RKO (cell line): ENCODE measurements around the gene PHF23.
"Not testable (repeated sequence)": the region's sequence is repeated elsewhere in the genome, so short reads cannot be mapped to it uniquely, and the experiment has no call there.

ENCODE experiments used
- DNase-seq: peaks from one replicate; pipeline ENCODE4 v3.0.0-alpha.2; 2016; ENCODE audit warnings: low spot score

Gene PHF23

DNA sequence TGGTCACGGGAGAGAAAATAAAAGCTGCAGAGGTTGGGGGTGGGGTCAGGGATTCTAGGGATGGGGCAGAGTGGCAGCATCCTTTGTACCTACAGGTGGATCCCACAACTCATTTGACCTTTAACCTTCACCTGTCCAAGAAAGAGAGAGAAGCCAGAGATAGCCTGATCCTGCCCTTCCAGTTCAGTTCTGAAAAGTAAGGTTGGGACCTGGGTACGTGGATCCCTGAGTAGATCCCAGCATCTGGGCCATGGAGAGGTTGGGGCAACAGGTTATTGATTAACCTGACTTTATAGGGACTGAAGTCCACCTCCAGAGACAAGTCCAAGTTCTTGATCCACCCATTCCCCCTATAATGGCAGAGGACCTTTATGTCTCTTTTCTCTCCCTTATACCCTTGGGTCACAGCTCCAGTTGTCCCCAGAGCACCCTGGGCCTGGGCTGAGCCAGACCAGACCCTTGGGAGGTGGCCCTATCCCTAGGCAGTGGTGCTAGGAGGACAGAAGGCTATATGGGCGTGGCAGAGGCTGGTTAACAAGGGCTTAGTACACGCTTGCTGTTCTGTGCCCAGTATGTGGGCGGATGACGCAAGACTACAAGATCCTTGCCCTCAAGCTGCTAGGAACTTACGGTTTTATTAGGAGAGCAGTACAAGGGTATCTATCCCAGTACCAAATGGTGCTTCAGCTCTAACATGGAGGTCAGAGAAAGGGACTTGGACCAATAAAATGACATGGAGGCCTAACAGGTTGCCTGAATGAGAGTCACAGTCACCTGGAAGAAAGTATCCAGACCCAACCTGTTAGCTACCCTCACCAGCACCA, 19.7 kb upstream of the PHF23 start:
- DNase-seq: peak; percentile 57

DNA sequence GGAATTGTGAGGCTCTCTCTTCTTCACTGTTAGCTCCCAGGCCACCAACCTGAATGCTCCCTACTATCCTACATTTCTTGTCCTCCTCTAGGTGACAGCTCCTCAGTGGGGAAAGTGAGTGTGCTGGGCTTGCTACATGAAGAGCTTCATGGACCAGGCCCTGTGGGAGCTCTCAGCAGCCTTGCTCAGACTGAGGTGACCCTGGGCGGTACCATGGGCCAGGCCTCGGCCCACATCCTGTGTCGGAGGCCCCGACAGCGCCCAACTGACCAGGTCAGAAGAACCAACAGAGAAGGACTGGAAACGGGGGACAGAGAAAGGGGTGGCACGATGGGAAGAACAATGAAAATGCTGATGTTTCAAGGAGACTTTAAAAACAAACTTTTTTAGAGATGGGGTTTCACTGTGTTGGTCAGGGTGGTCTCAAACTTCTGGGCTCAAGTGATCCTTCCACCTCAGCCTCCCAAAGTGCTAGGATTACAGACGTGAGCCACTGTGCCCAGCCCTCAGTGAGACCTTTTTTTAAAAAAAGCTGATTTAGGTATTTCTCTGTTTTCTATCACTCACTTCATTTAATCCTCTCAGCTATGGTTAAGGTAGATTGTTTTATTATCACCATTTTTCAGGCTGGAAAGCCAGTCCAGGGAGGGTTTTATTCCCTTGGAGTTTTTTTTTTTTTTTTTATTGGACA, 17.7 kb upstream of the PHF23 start:
- no peak for DNase-seq

DNA sequence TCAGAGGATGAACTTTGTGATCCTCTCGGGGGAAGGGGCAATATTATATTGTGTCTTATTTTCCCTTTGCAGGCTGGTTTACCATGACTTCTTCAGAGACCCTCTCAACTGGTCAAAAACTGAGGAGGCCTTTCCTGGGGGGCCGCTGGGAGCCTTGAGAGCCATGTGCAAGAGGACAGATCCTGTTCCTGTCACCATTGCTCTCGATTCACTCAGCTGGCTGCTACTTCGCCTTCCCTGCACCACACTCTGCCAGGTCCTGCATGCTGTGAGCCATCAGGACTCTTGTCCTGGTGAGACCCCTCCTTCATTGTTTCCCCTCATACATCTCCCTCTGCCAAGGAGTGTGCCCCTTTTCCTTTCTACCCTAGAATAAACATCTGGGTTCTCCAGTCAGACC, 15.3 kb upstream of the PHF23 start:
- no peak for DNase-seq

DNA sequence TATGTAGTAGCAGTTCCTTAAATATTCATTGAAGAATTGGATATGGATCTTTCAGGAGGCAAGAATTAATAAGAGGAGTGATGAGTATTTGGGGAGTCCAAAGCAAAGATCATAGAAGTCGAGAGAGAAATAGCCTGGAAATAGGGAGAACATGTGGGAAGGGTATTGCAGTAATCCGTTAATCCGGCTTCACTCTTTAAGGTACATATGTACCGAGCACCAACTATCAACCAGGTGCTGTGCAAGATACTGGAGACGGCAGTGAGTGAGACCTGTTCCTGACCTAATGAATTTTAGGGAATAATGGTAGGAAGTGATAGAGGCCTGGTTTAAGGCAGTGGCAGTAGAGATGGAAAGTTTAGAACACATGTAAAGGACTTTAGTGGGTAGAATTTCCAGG, 13.8 kb upstream of the PHF23 start:
- DNase-seq: no peak

DNA sequence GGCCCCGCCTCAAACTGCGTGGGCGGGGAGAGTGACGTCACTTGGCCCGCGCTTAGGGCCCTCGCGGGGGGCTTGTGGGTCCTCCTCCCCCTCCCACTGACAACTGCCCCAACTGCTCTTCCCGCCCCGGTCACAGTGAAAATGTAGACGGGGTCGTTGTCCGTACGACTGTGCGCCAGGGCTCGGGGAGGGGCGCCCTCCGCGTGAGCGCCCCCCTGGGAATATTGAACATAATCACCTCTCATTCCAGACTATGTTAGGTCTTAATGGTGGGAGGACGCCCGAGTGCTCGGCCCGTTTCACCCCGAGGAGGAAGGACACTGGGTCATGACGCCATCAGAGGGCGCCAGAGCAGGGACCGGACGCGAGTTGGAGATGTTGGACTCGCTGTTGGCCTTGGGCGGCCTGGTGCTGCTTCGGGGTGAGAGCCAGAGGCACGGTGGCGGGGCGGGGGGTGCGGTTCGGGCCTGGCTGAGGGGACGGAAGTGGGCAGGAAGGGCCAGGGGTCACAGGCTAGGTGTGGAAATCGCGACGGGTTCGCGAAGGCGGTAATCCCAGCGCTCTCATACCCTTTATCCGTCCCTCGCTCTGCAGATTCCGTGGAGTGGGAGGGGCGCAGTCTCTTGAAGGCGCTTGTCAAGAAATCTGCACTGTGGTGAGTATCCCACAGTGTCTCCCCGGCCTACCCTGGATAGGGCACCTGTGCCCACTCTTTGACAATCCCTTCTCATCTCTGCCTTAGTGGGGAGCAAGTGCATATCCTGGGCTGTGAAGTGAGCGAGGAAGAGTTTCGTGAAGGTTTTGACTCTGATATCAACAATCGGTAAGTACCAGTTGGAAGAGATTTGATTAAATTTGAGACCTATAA, 13.2 kb upstream of the PHF23 start, which contains the start of gene ELP5:
TSS of gene ELP5 (plus strand) at position 40 of the 868 bp plus-strand sequence. CDS start at position 376, 336 bp downstream.
- peak; percentile 94 for DNase-seq

DNA sequence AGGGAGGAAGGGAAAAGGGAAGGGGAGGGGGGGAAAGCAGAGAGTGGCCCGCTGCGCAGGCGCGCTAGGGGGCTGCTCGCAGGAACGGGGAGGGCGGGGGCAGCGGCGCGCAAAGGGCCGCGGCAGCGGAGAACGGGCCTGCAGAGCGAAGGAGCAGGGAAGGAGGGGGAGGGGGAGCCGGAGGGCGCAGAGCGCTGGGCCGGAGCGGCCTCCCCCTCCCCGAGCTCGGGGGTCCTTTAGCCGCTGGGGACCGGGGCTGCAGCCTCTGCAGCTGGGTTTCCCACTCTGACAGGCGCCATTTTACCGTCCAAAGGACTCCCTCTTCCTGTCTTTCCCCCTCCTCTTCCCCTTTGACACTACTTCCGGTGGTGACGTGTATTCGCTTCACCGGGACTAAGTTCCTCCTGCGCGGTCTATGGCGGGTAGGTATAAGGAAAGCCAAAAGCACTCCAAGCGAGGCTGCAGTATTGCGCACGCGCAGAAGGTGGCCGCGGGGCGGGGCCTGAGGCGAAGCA, 12.5 kb upstream of the PHF23 start, which contains the start of gene CTDNEP1:
TSS of gene CTDNEP1 (minus strand) at position 74 of the 515 bp plus-strand sequence. CDS start 438 bp downstream, outside the sequence.
- peak; percentile 100 for DNase-seq

DNA sequence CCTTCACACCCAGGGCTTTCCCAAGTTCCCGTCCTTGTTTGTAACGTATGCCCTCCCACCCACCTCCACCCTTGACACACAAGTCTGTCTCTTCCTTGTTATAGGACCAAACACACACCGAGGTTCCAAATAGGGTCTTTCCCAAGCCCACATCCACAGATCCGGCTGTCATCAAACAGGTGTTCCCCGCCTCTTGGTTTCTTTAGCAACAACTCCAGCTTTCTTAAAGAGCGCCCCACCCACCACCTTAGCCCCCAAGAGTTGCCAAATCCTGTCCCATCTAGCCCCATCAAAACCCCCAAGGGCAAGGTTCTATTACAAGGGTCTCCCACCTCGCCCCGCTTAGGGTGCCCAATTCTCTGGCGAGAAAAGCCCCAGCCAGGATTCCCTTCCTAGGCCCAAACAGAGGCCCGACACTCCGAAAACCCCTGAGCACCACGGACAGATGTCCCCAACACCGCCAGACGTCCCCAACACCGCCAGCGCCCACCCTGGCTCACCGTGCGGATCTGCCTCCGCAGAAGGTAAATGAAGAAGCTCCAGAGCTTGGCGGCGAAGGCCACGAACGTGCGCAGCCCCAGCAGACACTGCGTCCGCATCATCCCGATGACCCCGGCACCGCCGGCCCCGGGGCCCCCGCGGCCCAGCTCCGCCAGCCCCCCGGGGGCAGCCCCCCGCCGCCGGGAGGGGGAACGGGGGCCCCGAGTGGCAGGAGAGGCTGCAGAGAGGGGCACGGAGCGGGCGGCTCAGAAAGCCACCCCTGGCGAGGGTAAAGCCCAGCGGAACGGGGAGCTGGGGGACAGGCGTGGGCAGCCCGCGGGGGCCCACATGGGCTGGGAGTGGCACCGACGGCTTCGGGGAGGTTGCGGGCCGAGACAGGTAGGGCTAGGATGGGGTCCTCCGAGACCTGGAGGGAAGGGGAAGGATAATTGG, 11.7 kb upstream of the PHF23 start:
- no peak for DNase-seq

DNA sequence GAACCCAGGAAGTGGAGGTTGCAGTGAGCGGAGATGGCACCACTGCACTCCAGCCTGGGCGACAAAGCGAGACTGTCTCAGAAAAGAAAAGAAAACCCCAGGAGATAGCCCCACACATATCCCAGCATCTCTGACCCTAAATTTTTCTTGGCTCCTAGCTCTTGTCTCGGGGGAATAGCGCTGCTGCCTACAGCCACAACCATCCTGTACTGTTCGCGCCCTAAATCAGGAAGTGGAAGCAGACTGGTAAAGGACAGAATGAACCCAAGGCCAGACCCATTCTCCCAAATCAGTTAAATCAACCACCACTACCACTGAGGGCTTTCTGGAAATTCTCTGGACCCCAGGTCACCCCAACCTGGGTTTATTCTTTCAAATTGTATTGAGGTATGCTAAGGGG, 10.6 kb upstream of the PHF23 start:
- no peak for DNase-seq

DNA sequence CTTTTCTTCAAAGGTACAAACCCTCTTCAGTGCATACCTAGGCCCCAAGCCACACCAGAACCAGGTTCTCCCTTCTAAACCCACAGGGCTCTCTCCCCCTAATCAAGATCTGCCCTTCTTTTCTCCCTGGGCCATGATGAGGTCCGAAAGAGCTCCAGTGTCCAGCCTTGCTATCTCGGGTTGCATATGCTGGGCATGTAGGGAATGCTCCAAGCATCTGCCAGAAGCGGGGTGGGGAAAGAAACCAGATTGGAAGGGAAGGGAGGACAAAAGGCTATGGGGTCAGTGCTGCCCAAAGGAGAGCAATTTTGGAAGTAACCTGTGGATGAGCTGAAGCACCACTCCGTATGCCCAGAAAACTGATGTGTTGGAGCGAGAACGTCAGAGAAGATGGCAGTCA, 10.0 kb upstream of the PHF23 start:
- no peak for DNase-seq

DNA sequence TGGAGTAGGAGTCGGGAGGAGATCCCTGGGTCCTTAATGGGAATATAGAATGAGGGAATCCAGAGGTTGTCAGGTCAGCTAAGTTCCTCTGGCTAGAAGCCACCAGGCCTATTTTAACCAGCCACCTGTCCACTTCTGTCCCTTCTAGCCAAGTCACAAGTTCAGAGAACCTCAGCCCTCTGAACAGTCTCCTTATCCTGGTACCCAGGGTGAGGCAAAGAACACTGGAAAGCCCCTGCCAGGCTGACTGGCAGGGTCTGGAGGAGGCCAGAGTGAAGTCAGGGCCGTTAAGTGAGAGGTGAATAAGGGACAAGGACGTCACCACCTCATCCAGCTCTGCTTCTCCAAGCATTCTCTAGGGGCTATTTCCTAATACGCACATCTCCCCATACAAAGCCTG, 9.5 kb upstream of the PHF23 start:
- DNase-seq: no peak

DNA sequence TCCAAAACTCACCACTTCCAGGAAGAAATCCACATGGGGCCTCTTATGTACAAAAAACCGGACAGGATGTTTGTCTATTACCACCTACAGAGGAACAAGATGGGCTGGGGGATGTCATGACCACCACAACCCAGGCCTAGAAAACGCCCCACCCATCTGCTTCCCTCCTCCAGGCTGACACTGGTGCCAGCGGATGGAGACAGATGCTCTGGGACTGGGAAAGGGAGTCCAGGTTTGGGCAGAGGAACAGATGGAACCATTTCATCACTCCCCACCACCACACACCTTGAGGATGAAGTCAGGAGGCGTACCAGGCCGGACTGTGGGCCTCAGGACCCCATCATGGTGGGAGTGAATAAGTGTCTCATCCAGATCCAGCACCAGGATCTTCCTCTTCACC, 7.5 kb upstream of the PHF23 start:
- DNase-seq: no peak

DNA sequence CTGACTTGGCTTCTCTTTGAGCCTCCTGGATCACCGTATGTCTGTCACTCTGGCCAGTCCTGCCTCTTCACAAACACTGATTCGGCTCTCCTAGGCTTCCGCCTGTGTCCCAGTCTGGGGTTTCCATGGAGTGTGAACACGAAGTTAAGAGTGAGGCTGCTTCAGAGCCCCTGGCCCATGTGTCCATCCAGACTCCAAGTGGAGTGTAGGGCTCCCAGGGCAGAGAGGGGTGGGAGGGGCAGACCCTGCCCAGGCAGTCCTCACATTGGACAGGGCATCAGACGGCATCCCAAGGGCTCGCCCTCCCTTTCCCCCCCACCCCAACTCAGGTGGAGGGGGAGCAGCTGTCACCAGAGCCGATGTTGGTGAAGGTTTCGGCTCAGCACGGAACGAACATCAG, 4.6 kb upstream of the PHF23 start:
- not testable (repeated sequence) for DNase-seq

DNA sequence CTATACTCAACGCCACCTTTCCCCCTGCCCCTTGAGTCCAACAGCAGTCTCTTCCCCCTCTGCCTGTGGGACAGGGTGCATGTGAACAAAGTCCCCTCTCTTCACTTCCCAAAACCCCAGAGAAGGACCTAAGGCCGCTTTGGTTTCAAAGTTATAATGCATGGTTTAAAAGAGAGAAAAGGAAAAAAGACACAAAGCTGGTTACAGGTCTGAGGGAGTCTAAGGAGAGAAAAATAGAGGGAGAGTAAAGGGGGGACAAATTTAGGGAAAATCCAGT, 4.1 kb upstream of the PHF23 start:
- no peak for DNase-seq

DNA sequence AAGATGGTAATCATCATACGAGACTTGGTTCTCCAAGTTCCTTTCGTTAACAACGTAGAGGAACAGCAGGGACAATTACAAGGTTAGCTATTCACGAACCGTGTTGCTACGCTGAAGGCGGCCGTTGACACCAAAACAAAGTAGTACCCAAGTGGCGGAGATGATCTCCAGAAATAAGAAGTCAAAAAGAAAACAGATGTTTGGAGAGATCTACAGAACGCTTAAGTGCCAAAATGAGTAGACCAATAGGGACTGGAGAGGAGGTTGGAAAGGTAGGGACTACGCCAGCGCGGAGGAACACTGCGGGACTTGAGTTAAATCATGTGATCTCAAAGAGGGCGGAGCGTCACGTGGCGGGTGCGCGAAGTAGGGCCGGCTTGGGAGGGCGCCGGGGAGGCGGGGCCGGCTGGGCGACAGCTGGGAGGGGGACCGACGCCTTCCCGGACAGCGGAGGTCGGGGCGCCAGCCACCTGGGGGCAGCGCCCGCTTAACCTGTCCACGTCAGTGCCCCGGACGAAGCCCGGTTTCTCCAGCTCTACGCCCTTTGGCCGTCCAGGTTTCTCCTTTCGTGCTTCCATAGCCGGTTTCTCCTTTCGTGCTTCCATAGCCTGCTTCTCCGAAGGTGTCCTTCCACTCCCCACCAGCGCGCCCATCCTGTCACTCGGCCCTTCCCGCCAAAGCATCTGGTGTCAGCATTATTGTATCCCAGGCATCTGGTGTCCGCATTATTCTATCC, 3.6 kb upstream of the PHF23 start:
- peak; percentile 94 for DNase-seq

DNA sequence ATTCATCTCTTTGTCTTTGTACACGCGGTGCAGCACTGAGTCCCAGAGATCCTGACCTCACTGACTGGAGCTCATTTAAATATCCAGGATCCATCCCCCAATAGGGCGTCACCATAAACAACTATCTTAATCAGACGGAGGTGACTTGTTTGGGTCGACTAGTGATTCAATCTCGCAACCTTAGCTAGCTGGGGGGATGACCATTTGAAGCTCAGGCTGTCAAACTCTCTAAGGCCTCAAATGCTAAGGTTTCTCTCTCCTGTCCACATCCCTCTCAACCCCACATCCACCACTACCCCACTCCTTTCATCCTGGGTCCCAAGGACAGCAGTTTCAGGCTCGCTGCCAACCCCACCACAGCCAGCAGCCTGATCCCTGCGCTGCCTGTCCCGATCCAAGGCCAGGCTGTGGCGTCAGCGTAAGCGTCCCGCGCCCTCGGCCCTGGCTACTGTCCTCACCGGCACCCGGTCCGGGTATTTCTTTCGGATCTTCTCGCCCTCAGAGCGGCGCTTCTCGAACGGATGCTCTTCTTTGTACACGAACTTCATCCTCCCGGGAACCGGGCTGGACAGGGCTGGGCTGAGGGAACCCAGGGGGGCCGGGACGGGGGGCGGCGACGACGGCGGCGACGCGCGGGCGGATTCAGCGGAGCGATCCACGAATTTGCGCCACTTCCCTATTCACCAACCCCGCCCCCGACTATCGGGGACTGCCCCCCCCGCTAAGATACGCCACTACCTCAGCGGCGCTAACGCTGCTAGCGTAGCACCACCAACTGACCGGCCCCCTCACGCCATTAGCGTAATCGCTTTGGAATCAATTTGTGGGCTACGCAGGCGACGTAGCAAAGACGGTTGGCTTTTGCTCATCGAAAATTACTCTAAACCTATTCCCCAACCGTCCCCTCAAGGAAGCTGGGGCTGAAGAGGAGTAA, 2.8 kb upstream of the PHF23 start, which contains the start of gene GABARAP:
TSS of gene GABARAP (minus strand) at position 667 of the 934 bp plus-strand sequence. CDS start at position 548, 119 bp downstream.
- DNase-seq: peak; percentile 98

DNA sequence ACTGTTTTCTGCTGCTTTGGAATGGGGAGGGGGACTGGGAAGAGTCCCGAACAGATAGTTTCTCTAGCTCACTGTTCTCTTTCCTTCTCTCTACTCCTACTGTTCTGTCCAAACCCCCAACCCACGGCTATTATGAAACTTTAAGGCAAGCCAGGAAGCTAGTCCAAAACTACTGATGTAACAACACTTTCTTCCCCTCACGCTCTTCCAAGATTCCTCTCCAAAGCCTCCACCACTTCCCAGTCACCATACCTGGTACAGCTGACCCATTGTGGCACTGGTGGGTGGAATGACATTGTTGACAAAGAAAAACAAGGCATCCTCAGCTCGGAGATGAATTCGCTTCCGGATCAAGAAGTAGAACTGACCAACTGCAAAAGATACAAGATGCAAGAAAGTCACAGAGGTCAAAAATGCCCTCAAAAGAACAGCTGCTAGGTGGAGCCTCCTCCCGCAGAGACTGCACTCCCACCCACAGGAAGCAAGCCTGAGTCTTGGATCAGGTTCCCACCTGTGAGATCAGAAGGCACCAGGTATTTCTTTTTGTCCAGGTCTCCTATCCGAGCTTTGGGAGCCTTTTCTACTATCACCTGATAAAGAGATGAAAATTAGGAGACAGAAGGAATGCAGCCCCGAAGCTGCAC, 2.0 kb upstream of the PHF23 start:
- peak; percentile 58 for DNase-seq

DNA sequence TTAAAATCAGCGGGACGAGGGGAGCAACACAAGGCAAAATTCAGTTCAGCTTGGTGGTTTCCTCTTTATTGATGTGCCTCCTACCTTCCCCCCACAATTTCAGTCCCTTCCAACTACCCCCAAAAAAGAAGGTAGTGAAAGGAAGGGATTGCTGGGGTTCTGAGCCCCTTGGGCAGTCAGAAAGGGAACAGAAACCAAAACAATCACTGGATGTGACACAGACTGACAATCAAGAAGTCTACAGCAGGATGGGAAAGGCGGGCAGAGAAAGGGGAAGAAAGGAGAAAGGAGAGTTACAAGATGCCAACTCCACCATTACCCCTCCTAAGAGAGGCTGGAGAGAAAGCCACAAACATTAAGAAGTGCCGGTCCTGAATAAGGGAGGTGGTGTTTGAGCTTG, 1.1 kb upstream of the PHF23 start:
- no peak for DNase-seq

DNA sequence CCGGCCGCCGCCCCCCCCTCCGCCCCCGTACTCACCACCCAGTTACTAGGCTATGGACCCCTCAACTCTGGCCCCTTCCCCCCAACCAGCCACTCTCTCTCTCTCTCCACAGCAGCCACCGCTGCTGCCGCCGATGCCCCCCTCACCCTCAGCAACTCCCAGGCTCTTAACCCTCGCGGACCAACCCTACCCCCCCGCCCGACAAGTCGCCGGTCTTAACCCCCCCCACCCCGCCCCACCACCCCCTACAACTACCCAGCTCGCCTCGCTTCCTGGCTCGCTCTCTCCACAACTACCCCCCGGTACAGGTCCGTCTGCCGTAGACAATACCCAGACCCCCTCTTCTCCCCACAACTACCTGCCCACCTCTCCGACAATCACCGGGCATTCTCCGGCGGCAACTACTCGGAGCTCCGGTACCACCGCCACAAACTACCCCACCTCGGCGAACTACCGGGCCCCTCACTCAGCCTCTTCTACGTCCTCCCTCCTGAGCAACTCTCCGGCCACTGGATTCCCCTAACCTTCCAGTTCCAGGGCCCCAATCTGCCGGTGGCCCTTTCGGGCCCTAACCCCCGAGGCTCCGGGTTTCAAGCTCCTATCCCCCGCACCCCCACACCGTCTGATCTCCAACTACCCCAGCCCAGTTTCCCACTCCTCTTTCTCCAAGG, 702 bp downstream of the PHF23 start:
- DNase-seq: no peak
